Mesendoderm (in vitro differentiated cells): ENCODE results near the gene HAUS6.

ENCODE experiments used
- DNase-seq: peaks from one replicate; pipeline ENCODE4 v3.0.0; 2013
- H2AK5ac ChIP-seq: 2 replicates; pipeline ENCODE4 v1.6.1; 2013; ENCODE audit warnings: low read length, inconsistent platforms
- H2BK120ac ChIP-seq: 2 replicates; pipeline ENCODE4 v1.6.1; 2013; ENCODE audit warnings: low read depth, mild to moderate bottlenecking, low read length, moderate library complexity, mixed read lengths
- H2BK15ac ChIP-seq: replicated peaks from 2 replicates; pipeline ENCODE4 v1.6.1; 2013; ENCODE audit warnings: low read depth, mild to moderate bottlenecking, moderate library complexity
- H2BK5ac ChIP-seq: 2 replicates; pipeline ENCODE4 v1.6.1; 2013; ENCODE audit warnings: low read length, inconsistent platforms
- H3K18ac ChIP-seq: 2 replicates; pipeline ENCODE4 v1.6.1; 2013; ENCODE audit warnings: mild to moderate bottlenecking, low read length, mixed read lengths
- H3K23ac ChIP-seq: one replicate; pipeline ENCODE4 v1.6.1; 2013; ENCODE audit warnings: low read length
- H3K27ac ChIP-seq: 2 replicates; pipeline ENCODE4 v1.5.1; 2013; ENCODE audit warnings: low read depth, mild to moderate bottlenecking, inconsistent platforms, low read length, moderate library complexity
- H3K27me3 ChIP-seq: 2 replicates; pipeline ENCODE4 v1.6.1; 2013; ENCODE audit warnings: low read length, control low read depth, mild to moderate bottlenecking, inconsistent platforms; ENCODE audit not compliant: insufficient read depth, poor library complexity
- H3K36me3 ChIP-seq: 2 replicates; pipeline ENCODE4 v1.6.1; 2013; ENCODE audit warnings: low read length, inconsistent platforms; ENCODE audit not compliant: control insufficient read depth, insufficient read depth
- H3K4ac ChIP-seq: one replicate; pipeline ENCODE4 v1.6.1; 2013; ENCODE audit warnings: low read depth, mild to moderate bottlenecking, low read length, moderate library complexity
- H3K4me1 ChIP-seq: 2 replicates; pipeline ENCODE4 v1.6.1; 2013; ENCODE audit warnings: low read depth, low read length, inconsistent platforms; ENCODE audit not compliant: control insufficient read depth
- H3K4me2 ChIP-seq: 2 replicates; pipeline ENCODE4 v1.6.1; 2013; ENCODE audit warnings: low read length
- H3K4me3 ChIP-seq: 2 replicates; pipeline ENCODE4 v1.5.1; 2013; ENCODE audit warnings: mild to moderate bottlenecking, low read length
- H3K56ac ChIP-seq: one replicate; pipeline ENCODE4 v1.6.1; 2013; ENCODE audit warnings: low read length
- H3K79me1 ChIP-seq: 2 replicates; pipeline ENCODE4 v1.6.1; 2013; ENCODE audit warnings: low read length, inconsistent platforms
- H3K79me2 ChIP-seq: 2 replicates; pipeline ENCODE4 v1.6.1; 2013; ENCODE audit warnings: mild to moderate bottlenecking, low read length; ENCODE audit not compliant: control insufficient read depth, insufficient read depth
- H3K9ac ChIP-seq: 2 replicates; pipeline ENCODE4 v1.6.1; 2013; ENCODE audit warnings: low read length, inconsistent platforms
- H4K5ac ChIP-seq: one replicate; pipeline ENCODE4 v1.6.1; 2013; ENCODE audit warnings: low read length
- H4K8ac ChIP-seq: one replicate; pipeline ENCODE4 v1.6.1; 2013; ENCODE audit warnings: low read depth, mild to moderate bottlenecking, control low read depth, low read length, moderate library complexity
- WGBS: extraction: QIAGEN DNeasy Blood & Tissue Kit; methylation state at CpG from one replicate; pipeline ENCODE4 v1.1.7; 2013; ENCODE audit warnings: low lambda C conversion rate, missing lambda C conversion rate; ENCODE audit not compliant: insufficient coverage; ENCODE audit errors: extremely low coverage; 5-methylcytosine and 5-hydroxymethylcytosine counted together

HAUS6 gene

DNA sequence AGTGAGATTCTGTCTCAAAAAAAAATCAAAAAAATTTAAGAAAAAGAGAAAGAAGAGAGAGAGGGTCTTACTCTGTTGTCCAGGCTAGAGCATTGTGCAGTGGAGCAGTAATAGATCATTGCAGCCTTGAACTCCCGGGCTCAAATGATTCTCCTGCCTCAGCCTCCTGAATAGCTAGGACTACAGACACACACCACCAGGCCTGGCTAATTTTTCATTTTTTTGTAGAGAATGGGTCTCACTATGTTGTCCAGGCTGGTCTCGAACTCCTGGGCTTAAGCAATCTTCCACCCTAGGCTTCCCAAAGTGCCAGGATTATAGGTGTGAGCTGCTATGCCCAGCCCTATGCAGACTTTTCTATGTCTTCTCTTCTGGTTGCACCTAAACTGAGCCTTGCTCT is 28.5 kb downstream of the HAUS6 start:
- Histone ChIP-seq H3K4me2 (no peak overlapping the region), H2BK5ac (no peak overlapping the region), H3K56ac (no peak overlapping the region), H3K4me1 (no peaks in the 10 kb centered on the region), H3K9ac (no peak overlapping the region), H3K36me3 (peaks cover 5% of the 10 kb centered on the region), H4K5ac (no peak overlapping the region), H3K23ac (no peak overlapping the region), H3K4ac (no peak overlapping the region), H2AK5ac (no peak overlapping the region), H3K18ac (no peak overlapping the region), H4K8ac (no peak overlapping the region), H3K4me3 (no peak overlapping the region), H2BK15ac (no peak overlapping the region), H3K27ac (no peak overlapping the region), H3K27me3 (no peaks in the 10 kb centered on the region), H3K79me2 (no peaks in the 10 kb centered on the region), H2BK120ac (no peak overlapping the region), H3K79me1 (no peaks in the 10 kb centered on the region)
- DNase-seq: no peak
- no CpG with 5 or more reads among the region's 2 CpGs for WGBS

DNA sequence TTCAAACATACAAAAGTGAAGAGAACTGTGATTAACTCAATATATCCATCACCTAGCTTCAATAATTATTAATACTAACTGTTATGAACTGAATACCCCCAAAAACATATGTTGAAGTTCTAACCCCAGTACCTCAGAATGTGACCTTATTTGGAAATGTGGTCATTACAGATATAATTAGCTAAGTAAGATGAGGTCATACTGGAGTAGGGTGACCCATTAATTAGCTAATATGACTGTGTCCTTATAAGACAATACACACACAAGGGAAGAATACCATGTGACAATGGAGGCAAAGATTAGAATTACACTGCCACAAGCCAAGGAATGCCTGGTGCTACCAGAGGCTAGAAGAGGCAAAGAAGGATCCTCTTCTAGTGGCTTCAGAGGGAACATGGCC is 45.7 kb downstream of the HAUS6 start:
- Histone ChIP-seq H3K4me3 (no peak overlapping the region), H3K4me2 (no peak overlapping the region), H3K23ac (no peak overlapping the region), H3K79me2 (no peaks in the 10 kb centered on the region), H3K9ac (no peak overlapping the region), H3K27ac (no peak overlapping the region), H3K79me1 (no peaks in the 10 kb centered on the region), H3K36me3 (peaks cover 3% of the 10 kb centered on the region), H4K8ac (no peak overlapping the region), H2AK5ac (no peak overlapping the region), H3K4me1 (no peaks in the 10 kb centered on the region), H4K5ac (no peak overlapping the region), H2BK15ac (no peak overlapping the region), H2BK120ac (no peak overlapping the region), H3K56ac (no peak overlapping the region), H3K18ac (no peak overlapping the region), H3K27me3 (no peaks in the 10 kb centered on the region), H3K4ac (no peak overlapping the region), H2BK5ac (no peak overlapping the region)
- no peak for DNase-seq

- peaks cover 15% of the 10 kb centered on the region for H3K79me2 ChIP-seq
- DNase-seq: peak; percentile 7
- H3K4me2 ChIP-seq: peak overlapping the region; percentile 97
- peak overlapping the region; percentile 93 for H3K9ac ChIP-seq
- no peak overlapping the region for H3K18ac ChIP-seq
- no CpG with 5 or more reads among the region's 12 CpGs for WGBS
- H2BK120ac ChIP-seq: no peak overlapping the region
- peaks cover 10% of the 10 kb centered on the region for H3K79me1 ChIP-seq
- H3K4me1 ChIP-seq: peaks cover 2% of the 10 kb centered on the region
- H2BK5ac ChIP-seq: no peak overlapping the region
- no peak overlapping the region for H3K4ac ChIP-seq
- H2BK15ac ChIP-seq: no peak overlapping the region
- no peak overlapping the region for H3K27ac ChIP-seq
- H2AK5ac ChIP-seq: no peak overlapping the region
- no peak overlapping the region for H4K5ac ChIP-seq
- H3K36me3 ChIP-seq: no peaks in the 10 kb centered on the region
- peak overlapping the region; percentile 15 for H3K23ac ChIP-seq
- peak overlapping the region; percentile 95 for H3K56ac ChIP-seq
- no peaks in the 10 kb centered on the region for H3K27me3 ChIP-seq
- H4K8ac ChIP-seq: no peak overlapping the region
- H3K4me3 ChIP-seq: peak overlapping the region; percentile 81
Observed at GRCh38 chr9:19050637-19051591, 51.8 kb downstream of the HAUS6 start.

GRCh38 chr9:19049917-19050636 is 52.6 kb downstream of the HAUS6 start:
- Histone ChIP-seq H3K27ac (peak overlapping the region; percentile 91), H3K79me1 (peaks cover 10% of the 10 kb centered on the region), H3K79me2 (peaks cover 15% of the 10 kb centered on the region), H3K27me3 (no peaks in the 10 kb centered on the region), H3K4me1 (peaks cover 2% of the 10 kb centered on the region), H3K36me3 (no peaks in the 10 kb centered on the region), H2BK15ac (no peak overlapping the region), H3K18ac (no peak overlapping the region), H3K56ac (peak overlapping the region; percentile 95), H4K8ac (no peak overlapping the region), H3K9ac (peak overlapping the region; percentile 93), H3K4me2 (peak overlapping the region; percentile 97), H3K23ac (peak overlapping the region; percentile 85), H4K5ac (no peak overlapping the region), H3K4me3 (peak overlapping the region; percentile 81), H2AK5ac (no peak overlapping the region), H3K4ac (no peak overlapping the region), H2BK5ac (no peak overlapping the region), H2BK120ac (no peak overlapping the region)
- peak; percentile 41 for DNase-seq
- WGBS: no CpG with 5 or more reads among the region's 33 CpGs

GRCh38 chr9:19048966-19049916 is 53.5 kb downstream of the HAUS6 start, which contains the start of gene RRAGA:
RRAGA (plus strand) TSS chr9:19049427; CDS start chr9:19049660, 233 bp downstream.
- peak within 1 kb of the TSS; percentile 85 for H3K23ac ChIP-seq
- H4K8ac ChIP-seq: no peak within 1 kb of the TSS
- no peak within 1 kb of the TSS for H2AK5ac ChIP-seq
- H3K4me1 ChIP-seq: peaks cover 2% of the 10 kb centered on the region
- peaks cover 15% of the 10 kb centered on the region for H3K79me2 ChIP-seq
- peak within 1 kb of the TSS; percentile 98 for H3K9ac ChIP-seq
- H2BK5ac ChIP-seq: peak within 1 kb of the TSS; percentile 90
- no peaks in the 10 kb centered on the region for H3K36me3 ChIP-seq
- no peak within 1 kb of the TSS for H4K5ac ChIP-seq
- peak within 1 kb of the TSS; percentile 99 for H3K56ac ChIP-seq
- peak within 1 kb of the TSS; percentile 63 for H3K4ac ChIP-seq
- peak within 1 kb of the TSS; percentile 91 for H3K27ac ChIP-seq
- WGBS: no CpG with 5 or more reads among the region's 82 CpGs
- H3K4me3 ChIP-seq: peak within 1 kb of the TSS; percentile 83
- no peak within 1 kb of the TSS for H2BK120ac ChIP-seq
- peaks cover 10% of the 10 kb centered on the region for H3K79me1 ChIP-seq
- H3K18ac ChIP-seq: peak within 1 kb of the TSS; percentile 72
- H3K4me2 ChIP-seq: peak within 1 kb of the TSS; percentile 97
- DNase-seq: peak; percentile 99
- H2BK15ac ChIP-seq: no peak within 1 kb of the TSS
- no peaks in the 10 kb centered on the region for H3K27me3 ChIP-seq
